ENCODE data around the gene SPRN.

Gene SPRN

DNA sequence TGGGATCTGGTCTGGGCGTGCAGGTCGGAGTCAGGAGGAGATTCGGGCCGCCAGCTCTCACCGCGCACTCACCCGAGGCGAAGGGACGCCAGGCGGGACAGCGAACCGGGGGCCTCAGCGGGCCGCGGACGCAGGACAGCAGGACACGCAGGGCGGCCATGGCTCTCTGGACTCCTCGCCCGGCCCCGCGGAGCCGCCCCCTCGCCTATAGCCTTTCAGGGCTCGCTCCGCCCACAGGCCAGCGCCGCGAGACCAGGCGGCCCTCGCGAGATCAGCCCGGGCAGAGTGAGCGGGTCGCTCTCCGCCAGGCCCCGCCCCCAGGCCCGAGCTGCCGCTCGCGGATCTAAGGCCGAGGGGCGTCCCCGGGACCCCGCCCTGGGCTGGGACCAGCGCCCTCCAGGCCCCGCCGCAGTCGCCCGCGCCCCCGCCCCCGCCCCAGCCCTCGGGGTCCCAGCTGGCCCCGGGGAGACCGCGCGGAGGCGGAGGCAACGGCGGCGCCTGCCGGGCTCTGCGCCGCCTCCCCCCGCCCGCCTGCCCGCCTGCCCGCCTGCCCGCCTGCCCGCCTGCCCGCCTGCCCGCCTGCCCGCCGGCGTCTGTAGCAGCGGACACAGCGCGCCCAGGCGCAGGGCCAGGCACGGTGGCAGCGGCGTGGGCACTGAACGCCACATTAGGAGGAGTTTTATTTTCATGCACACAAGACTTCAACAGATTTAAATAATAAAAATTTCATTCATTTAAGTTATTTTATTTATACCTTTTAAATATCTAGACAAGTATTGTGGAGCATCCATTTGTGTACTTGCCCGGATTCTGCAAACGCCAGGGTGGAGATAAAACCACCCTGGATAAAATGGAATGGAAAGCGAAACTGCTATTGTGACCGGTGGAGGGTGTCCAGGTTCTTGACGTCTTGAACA, 51.0 kb downstream of the SPRN start, which contains the start of gene ECHS1:
Gene ECHS1, minus strand, starts transcription at position 181 of the 917 bp plus-strand sequence. Its CDS starts 21 bp downstream, at position 160.
- intact Hi-C loops (cut with DNase I): loop anchor here (5.0 kb wide), 1 partner anchor 46 kb away; no protein-coding TSS in a partner anchor
- peak; percentile 87 to 99 (median 96) for DNase-seq

DNA sequence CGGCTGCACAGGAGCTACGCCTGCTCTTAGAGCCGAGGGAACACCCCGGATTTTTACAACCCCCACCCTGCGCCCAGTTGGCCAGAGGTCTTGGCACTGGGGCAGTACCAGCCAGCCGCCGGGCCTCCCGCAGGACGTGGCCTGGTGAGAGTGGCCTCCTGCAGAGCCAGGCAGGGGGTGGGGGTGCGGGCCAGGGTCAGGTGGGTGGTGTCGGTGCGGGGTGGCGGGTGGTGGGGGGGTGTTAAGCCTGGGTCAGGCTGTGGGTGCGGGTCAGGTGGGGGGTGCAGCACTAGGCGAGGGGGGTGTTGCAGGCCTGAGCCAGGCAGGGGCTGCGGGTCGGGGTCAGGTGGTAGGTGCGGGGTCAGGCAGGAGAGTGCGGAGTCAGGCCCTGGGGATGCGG, 51.9 kb downstream of the SPRN start:
- DNase-seq: no peak
- intact Hi-C loops (cut with DNase I): loop anchor here (5.0 kb wide), 1 partner anchor 45 kb away; no protein-coding TSS in a partner anchor

Data from posterior cingulate gyrus (tissue), 11 donors.